ENCODE data around the gene TMEM132C.

Gene TMEM132C

DNA sequence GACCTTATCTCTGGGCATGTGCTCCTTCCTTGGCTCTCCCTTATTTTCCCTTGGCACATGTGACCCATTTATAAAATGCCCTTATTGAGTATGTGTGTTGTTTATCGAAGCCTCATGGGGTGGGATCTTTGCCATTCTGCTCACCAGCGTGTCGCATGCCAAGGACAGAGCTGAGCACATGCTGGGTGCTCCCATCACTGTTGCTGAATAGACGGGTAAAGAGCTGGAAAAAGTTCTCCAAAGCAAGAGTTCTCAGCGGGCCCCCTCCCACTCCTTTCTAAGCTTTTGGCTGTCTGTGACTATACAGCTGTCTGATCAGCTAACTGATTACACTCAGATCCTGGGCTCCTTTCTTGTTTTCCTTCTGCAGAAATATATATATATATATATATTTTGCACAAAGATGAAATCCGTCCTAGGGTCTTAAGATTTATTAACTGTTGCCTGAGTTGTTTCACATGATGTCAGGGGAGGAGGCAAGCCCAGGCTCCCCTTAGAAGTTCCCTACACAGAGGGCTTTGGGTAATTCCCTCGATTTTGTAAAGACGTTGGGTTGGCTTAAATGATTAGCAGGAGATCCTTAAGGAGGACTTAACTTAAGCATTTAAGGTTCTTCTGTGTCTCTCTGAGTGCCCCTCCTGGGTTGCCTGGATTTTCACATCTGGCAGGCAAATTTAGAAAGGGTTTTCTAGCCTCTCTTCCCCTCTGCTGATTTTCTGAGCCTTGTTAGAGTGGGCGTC lies 71.6 kb downstream of the TMEM132C start:
- H3K27ac ChIP-seq (ENCODE audit: poor library complexity, severe bottlenecking), result no peak overlapping the region
- TF ChIP-seq, protein P1, sequence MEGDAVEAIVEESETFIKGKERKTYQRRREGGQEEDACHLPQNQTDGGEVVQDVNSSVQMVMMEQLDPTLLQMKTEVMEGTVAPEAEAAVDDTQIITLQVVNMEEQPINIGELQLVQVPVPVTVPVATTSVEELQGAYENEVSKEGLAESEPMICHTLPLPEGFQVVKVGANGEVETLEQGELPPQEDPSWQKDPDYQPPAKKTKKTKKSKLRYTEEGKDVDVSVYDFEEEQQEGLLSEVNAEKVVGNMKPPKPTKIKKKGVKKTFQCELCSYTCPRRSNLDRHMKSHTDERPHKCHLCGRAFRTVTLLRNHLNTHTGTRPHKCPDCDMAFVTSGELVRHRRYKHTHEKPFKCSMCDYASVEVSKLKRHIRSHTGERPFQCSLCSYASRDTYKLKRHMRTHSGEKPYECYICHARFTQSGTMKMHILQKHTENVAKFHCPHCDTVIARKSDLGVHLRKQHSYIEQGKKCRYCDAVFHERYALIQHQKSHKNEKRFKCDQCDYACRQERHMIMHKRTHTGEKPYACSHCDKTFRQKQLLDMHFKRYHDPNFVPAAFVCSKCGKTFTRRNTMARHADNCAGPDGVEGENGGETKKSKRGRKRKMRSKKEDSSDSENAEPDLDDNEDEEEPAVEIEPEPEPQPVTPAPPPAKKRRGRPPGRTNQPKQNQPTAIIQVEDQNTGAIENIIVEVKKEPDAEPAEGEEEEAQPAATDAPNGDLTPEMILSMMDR (IDR thresholded peaks at IDR 0.05; ENCODE audit: poor library complexity, severe bottlenecking), result no peak
- H3K4me3 ChIP-seq (ENCODE audit: severe bottlenecking), result no peak overlapping the region
- no peaks in the 10 kb centered on the region for H3K27me3 ChIP-seq (ENCODE audit: insufficient read depth, poor library complexity, severe bottlenecking)
- H3K4me1 ChIP-seq (ENCODE audit: insufficient read depth, poor library complexity, severe bottlenecking), result no peaks in the 10 kb centered on the region
- H3K36me3 ChIP-seq (ENCODE audit: low read depth), result no peaks in the 10 kb centered on the region
- DNase-seq (ENCODE audit: low spot score) (no peak), ATAC-seq (ENCODE audit: low read depth) (no peak)
- no peaks in the 10 kb centered on the region for H3K9me3 ChIP-seq (ENCODE audit: severe bottlenecking)

GRCh38 chr12:128339126-128339520 lies 72.2 kb downstream of the TMEM132C start:
- no peaks in the 10 kb centered on the region for H3K36me3 ChIP-seq (ENCODE audit: low read depth)
- H3K27me3 ChIP-seq (ENCODE audit: insufficient read depth, poor library complexity, severe bottlenecking), result no peaks in the 10 kb centered on the region
- H3K4me3 ChIP-seq (ENCODE audit: severe bottlenecking), result no peak overlapping the region
- ATAC-seq (ENCODE audit: low read depth) (no peak), DNase-seq (ENCODE audit: low spot score) (no peak)
- no peaks in the 10 kb centered on the region for H3K4me1 ChIP-seq (ENCODE audit: insufficient read depth, poor library complexity, severe bottlenecking)
- H3K9me3 ChIP-seq (ENCODE audit: severe bottlenecking), result no peaks in the 10 kb centered on the region
- H3K27ac ChIP-seq (ENCODE audit: poor library complexity, severe bottlenecking), result no peak overlapping the region
- TF ChIP-seq, protein P1 (IDR thresholded peaks at IDR 0.05; ENCODE audit: poor library complexity, severe bottlenecking), result no peak

GRCh38 chr12:128339631-128340030 lies 72.7 kb downstream of the TMEM132C start:
- TF ChIP-seq, protein P1 (IDR thresholded peaks at IDR 0.05; ENCODE audit: poor library complexity, severe bottlenecking), result no peak

DNA sequence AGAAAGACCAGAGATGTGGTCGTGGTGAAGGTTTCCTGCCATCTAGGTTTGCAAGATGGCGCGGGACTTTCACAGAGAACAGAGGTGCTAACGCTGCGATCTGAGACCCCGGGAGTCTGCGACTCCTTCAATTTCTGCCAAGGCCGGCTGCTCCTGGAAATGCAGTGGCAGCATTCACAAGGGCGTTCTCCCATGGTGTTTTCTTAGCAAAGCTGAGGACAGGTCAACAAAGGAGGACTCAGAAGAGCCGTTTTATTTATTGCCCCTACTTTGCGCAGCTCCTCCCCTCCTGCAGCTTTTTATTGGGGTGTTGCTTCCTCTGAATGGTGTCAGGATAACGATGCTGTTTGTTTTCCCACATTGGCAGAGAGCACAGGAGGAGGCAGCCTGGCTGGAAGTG lies 86.3 kb downstream of the TMEM132C start:
- no peak for DNase-seq (ENCODE audit: low spot score)
- no peaks in the 10 kb centered on the region for H3K27me3 ChIP-seq (ENCODE audit: insufficient read depth, poor library complexity, severe bottlenecking)
- peaks cover 3% of the 10 kb centered on the region for H3K9me3 ChIP-seq (ENCODE audit: severe bottlenecking)
- no peak overlapping the region for H3K4me3 ChIP-seq (ENCODE audit: severe bottlenecking)
- TF ChIP-seq, protein P1 (IDR thresholded peaks at IDR 0.05; ENCODE audit: poor library complexity, severe bottlenecking), result no peak
- no peaks in the 10 kb centered on the region for H3K36me3 ChIP-seq (ENCODE audit: low read depth)
- ATAC-seq (ENCODE audit: low read depth), result no peak
- no peak overlapping the region for H3K27ac ChIP-seq (ENCODE audit: poor library complexity, severe bottlenecking)
- H3K4me1 ChIP-seq (ENCODE audit: insufficient read depth, poor library complexity, severe bottlenecking), result no peaks in the 10 kb centered on the region

More at GRCh38 chr12:128339631-128340030, 72.7 kb downstream of the TMEM132C start:
- Histone ChIP-seq H3K27ac (ENCODE audit: poor library complexity, severe bottlenecking) (no peak overlapping the region), H3K36me3 (ENCODE audit: low read depth) (no peaks in the 10 kb centered on the region), H3K27me3 (ENCODE audit: insufficient read depth, poor library complexity, severe bottlenecking) (no peaks in the 10 kb centered on the region), H3K4me1 (ENCODE audit: insufficient read depth, poor library complexity, severe bottlenecking) (no peaks in the 10 kb centered on the region), H3K4me3 (ENCODE audit: severe bottlenecking) (no peak overlapping the region), H3K9me3 (ENCODE audit: severe bottlenecking) (no peaks in the 10 kb centered on the region)
- DNase-seq (ENCODE audit: low spot score) (no peak), ATAC-seq (ENCODE audit: low read depth) (no peak)

- ATAC-seq (ENCODE audit: low read depth) (no peak), DNase-seq (ENCODE audit: low spot score) (no peak)
- Histone ChIP-seq H3K27ac (ENCODE audit: poor library complexity, severe bottlenecking) (no peak overlapping the region), H3K27me3 (ENCODE audit: insufficient read depth, poor library complexity, severe bottlenecking) (no peaks in the 10 kb centered on the region), H3K36me3 (ENCODE audit: low read depth) (no peaks in the 10 kb centered on the region), H3K9me3 (ENCODE audit: severe bottlenecking) (peaks cover 3% of the 10 kb centered on the region), H3K4me3 (ENCODE audit: severe bottlenecking) (no peak overlapping the region), H3K4me1 (ENCODE audit: insufficient read depth, poor library complexity, severe bottlenecking) (no peaks in the 10 kb centered on the region)
- TF ChIP-seq, protein P1 (IDR thresholded peaks at IDR 0.05; ENCODE audit: poor library complexity, severe bottlenecking), result no peak
Measured at GRCh38 chr12:128356547-128356946, 89.6 kb downstream of the TMEM132C start.

Measured in RWPE2 (cell line).